GM19351 (cell line): Measurements from ENCODE around the gene ASB2.

Source experiments
- ATAC-seq: cut with Tn5 transposase; IDR thresholded peaks from one replicate; pipeline ENCODE4 v1.9.1; 2021; ENCODE audit warnings: mild to moderate bottlenecking, moderate library complexity; ENCODE audit not compliant: unreplicated experiment

The ASB2 gene

GRCh38 chr14:93929657-93930056 lies 46.7 kb downstream of the ASB2 start:
- no peak for ATAC-seq

GRCh38 chr14:93929048-93929535 lies 47.3 kb downstream of the ASB2 start:
- ATAC-seq = no peak

- no peak for ATAC-seq
These were observed 48.0 kb downstream of the ASB2 start for GRCh38 chr14:93928184-93929047.

GRCh38 chr14:93927800-93928145 lies 48.6 kb downstream of the ASB2 start:
- no peak for ATAC-seq

GRCh38 chr14:93926873-93927799 lies 49.2 kb downstream of the ASB2 start, which contains the start of gene FAM181A:
Gene FAM181A, plus strand, starts transcription at chr14:93927344. Its CDS starts 942 bp downstream, at chr14:93928286.
- ATAC-seq = no peak

- no peak for ATAC-seq
These were observed 50.0 kb downstream of the ASB2 start for GRCh38 chr14:93926245-93926872.

GRCh38 chr14:93925374-93925895 lies 50.9 kb downstream of the ASB2 start:
- ATAC-seq = no peak

- no peak for ATAC-seq
These were observed 51.6 kb downstream of the ASB2 start for GRCh38 chr14:93924592-93925355.

- no peak for ATAC-seq
These were observed 52.7 kb downstream of the ASB2 start for GRCh38 chr14:93923626-93924025.

GRCh38 chr14:93921001-93921806 lies 55.2 kb downstream of the ASB2 start:
- no peak for ATAC-seq

- no peak for ATAC-seq
These were observed 59.2 kb downstream of the ASB2 start for GRCh38 chr14:93917141-93917540.

- ATAC-seq = no peak
These were observed 59.9 kb downstream of the ASB2 start for GRCh38 chr14:93916498-93916897.

GRCh38 chr14:93915800-93916199 lies 60.6 kb downstream of the ASB2 start:
- no peak for ATAC-seq

- ATAC-seq = no peak
These were observed 61.2 kb downstream of the ASB2 start for GRCh38 chr14:93915070-93915705.

GRCh38 chr14:93914278-93914677 lies 62.1 kb downstream of the ASB2 start:
- ATAC-seq = no peak

- no peak for ATAC-seq
These were observed 63.6 kb downstream of the ASB2 start for GRCh38 chr14:93912782-93913181.

GRCh38 chr14:93911975-93912615 lies 64.3 kb downstream of the ASB2 start:
- ATAC-seq = no peak

- ATAC-seq = no peak
These were observed 66.8 kb downstream of the ASB2 start for GRCh38 chr14:93909429-93910128.
